Vagina (tissue), 2 donors: ENCODE results near the gene ARHGAP44.

ENCODE experiments used
- POLR2A ChIP-seq, 2 donors: fragments of 450-650 bp; IDR thresholded peaks; one replicate each; pipeline ENCODE4 v1.6.1; 2017; ENCODE audit warnings: antibody characterized with exemption in 2 of 2, mild to moderate bottlenecking in 2 of 2, moderate library complexity in 2 of 2
- TF ChIP-seq, protein P1 (sequence below), 3 experiments: fragments of 450-650 bp in 2 of 3; fragments of 200-600 bp in 1 of 3; sonication (generic) in 1 of 3; IDR thresholded peaks; one replicate each; pipeline ENCODE4 v1.5.1; 2017 to 2019; ENCODE audit warnings: antibody characterized with exemption in 3 of 3, mild to moderate bottlenecking in 2 of 3, moderate library complexity in 2 of 3

- TF ChIP-seq, protein P1, sequence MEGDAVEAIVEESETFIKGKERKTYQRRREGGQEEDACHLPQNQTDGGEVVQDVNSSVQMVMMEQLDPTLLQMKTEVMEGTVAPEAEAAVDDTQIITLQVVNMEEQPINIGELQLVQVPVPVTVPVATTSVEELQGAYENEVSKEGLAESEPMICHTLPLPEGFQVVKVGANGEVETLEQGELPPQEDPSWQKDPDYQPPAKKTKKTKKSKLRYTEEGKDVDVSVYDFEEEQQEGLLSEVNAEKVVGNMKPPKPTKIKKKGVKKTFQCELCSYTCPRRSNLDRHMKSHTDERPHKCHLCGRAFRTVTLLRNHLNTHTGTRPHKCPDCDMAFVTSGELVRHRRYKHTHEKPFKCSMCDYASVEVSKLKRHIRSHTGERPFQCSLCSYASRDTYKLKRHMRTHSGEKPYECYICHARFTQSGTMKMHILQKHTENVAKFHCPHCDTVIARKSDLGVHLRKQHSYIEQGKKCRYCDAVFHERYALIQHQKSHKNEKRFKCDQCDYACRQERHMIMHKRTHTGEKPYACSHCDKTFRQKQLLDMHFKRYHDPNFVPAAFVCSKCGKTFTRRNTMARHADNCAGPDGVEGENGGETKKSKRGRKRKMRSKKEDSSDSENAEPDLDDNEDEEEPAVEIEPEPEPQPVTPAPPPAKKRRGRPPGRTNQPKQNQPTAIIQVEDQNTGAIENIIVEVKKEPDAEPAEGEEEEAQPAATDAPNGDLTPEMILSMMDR (IDR thresholded peaks at IDR 0.05) = no peak
- TF ChIP-seq POLR2A (IDR thresholded peaks at IDR 0.05) = no peak
These were observed 112.7 kb downstream of the ARHGAP44 start for GRCh38 chr17:12902046-12902445.
